ENCODE data around the gene IPO5.

The IPO5 gene

DNA sequence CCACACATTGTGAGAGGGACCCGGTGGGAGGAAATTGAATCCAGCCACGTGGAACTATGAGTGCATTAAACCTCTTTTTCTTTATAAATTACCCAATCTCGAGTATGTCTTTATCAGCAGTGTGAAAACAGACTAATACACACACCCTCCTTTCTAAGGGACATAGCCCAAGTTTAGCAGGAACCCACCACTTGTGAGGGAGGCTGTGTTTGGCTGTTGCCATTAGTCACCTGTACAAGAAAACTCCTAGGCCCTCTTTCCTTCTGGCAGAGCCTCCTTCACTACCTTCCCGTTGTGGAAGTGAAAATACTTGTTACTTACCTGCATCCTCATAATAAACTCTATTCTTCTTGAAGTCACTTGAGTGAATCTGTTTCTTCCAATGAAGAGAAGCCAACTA, 113.2 kb downstream of the IPO5 start:
- no peak for DNase-seq

DNA sequence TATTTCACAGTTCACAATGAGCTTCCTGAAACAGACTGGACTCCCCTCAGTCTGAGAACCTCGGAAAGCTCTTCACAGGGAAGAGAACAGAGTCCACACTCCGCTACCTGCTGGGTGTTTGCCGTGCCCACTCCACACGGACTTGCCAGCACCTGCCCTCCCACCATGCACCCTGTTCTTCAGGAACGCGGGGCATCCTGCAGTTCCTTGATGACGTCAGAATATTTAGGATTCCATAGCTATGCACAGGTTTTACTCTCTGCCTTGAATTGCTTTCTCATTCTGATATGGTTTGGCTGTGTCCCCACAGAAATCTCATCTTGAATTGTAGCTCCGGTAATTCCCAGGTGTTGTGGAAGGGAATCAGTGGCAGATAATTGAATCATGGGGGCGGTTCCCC, 115.0 kb downstream of the IPO5 start:
- no peak for DNase-seq

DNA sequence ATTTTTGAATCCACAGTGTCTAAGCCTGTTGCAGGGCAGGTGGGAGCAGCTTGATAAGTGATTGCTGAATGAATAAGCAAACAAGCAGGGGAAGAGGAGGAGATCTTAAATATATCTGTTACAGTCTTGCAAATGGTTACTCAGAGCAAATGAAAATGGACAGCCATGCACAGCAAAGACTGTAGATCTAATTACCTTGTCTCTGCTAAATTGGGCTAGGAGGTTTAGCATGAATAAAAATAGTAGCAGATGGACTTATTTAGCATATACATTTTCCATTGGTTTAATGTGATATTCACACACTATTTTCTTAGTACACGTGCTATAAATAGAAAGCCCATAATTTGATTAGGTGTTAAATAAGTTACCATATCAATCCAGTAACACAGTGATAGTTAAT, 116.5 kb downstream of the IPO5 start:
- no peak for DNase-seq

DNA sequence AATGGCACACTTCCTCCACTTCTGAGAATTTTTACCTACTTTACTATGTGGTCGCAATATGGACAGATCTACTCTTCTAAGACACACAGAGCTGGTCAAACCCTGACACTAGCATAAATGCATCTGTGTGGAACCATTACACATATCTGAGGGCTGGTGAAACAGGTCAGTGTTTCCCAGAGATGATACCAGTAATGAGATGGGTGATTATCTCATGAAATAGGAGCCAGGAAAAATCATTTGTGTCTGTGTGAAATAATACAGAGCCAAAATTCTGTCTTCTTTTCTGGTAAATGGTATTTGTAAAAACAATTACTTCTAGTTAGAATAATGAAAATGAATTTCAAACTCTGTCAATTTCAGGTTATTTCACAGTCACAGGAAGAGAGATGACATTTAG, 117.8 kb downstream of the IPO5 start:
- DNase-seq = no peak

DNA sequence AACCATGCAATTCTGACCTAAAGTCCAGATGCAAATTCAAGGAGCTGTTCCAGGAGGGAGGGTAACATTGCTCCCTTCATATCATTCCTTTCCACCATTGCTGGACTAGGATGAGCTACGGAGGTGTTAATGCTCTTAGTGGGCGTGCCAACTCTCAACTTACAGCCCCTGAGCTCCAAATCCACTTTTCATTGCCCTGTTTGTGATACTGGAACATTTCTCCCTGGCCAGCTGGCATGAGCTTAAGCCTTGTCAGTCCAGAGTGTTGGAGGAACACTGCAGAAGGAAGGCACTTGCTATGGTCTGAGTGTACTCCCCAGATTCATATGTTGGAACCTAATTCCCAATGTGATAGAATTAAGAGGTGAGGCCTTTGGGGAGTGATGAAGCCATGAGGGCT, 119.0 kb downstream of the IPO5 start:
- DNase-seq = no peak

All from CD4-positive, alpha-beta T cell treated with Interleukin-17A for 1 hour (primary cell).